PFSK-1 (cell line): ENCODE measurements around the gene BNC2.

ENCODE experiments used
- POLR2AphosphoS5 ChIP-seq: IDR thresholded peaks from 2 replicates; pipeline ENCODE4 v1.6.1; 2012; ENCODE audit warnings: low read depth, mild to moderate bottlenecking, control low read depth, low read length, moderate library complexity
- REST ChIP-seq, 2 experiments: IDR thresholded peaks; 2 replicates each; pipeline versions ENCODE4 v1.6.1 to v1.8.0; 2011 to 2012; ENCODE audit warnings: low read depth in 2 of 2, low read length in 2 of 2, control low read depth in 1 of 2, inconsistent platforms in 1 of 2, mild to moderate bottlenecking in 1 of 2, moderate library complexity in 1 of 2; ENCODE audit not compliant: insufficient read depth in 1 of 2
- TAF1 ChIP-seq: IDR thresholded peaks from 2 replicates; pipeline ENCODE4 v1.6.1; 2012; ENCODE audit warnings: low read length, control low read depth, borderline replicate concordance; ENCODE audit not compliant: insufficient read depth

- TF ChIP-seq REST (IDR thresholded peaks at IDR 0.05; ENCODE audit: insufficient read depth in 1 of 2, low read depth in 2 of 2, low read length in 2 of 2) (no peak), POLR2AphosphoS5 (no peak), TAF1 (no peak)
Measured at GRCh38 chr9:16689351-16689938, 181.0 kb downstream of the BNC2 start.
